DOHH2 (cell line): ENCODE results near the gene IP6K1.

Experiments
- CTCF ChIP-seq: fragments of 200-600 bp; sonication (generic); IDR thresholded peaks from one replicate; pipeline ENCODE4 v1.5.1; 2014; ENCODE audit warnings: antibody characterized with exemption, mild to moderate bottlenecking, low read depth, low read length; ENCODE audit not compliant: poor library complexity, severe bottlenecking
- EZH2phosphoT487 ChIP-seq: fragments of 200-600 bp; sonication (generic); IDR thresholded peaks from 2 replicates; pipeline ENCODE4 v1.6.1; 2017; ENCODE audit warnings: borderline replicate concordance, mild to moderate bottlenecking, antibody characterized with exemption, low read length, moderate library complexity, mixed read lengths

- no peak for TF ChIP-seq CTCF
- TF ChIP-seq EZH2phosphoT487, result no peak
These were observed 76.5 kb downstream of the IP6K1 start for GRCh38 chr3:49709852-49710251.
